ENCODE data around the gene DPY19L1.
"Not testable (repeated sequence)": the region's sequence is repeated elsewhere in the genome, so short reads cannot be mapped to it uniquely, and the experiment has no call there.

DNA sequence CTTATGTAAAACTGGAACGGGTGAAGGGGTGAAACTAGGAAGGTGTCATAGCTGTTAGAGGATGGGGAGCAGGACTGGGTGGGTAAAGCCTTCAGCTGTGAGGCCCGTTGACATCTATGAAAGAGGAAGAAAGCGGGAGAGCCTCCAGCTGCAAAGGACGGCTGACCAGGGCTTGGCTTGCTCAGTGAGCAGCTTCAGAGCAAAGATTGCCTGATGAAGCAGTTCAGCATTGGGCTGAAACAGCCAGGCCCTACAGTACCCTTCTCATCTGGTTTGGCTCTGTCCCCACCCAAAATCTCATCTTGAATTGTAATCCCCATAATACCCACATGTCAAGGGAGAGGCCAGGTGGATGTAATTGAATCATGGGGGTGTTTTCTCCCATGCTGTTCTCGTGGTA is 36.7 kb upstream of the DPY19L1 start:
- TF ChIP-seq POLR2A (IDR thresholded peaks at IDR 0.05; ENCODE audit: low read depth, low read length); EZH2 (IDR thresholded peaks at IDR 0.05; ENCODE audit: borderline replicate concordance, low read depth, low read length, severe bottlenecking); POLR2AphosphoS5 (IDR thresholded peaks at IDR 0.05; ENCODE audit: insufficient read depth, low read depth, low read length); JUN (IDR thresholded peaks at IDR 0.05; ENCODE audit: borderline replicate concordance, insufficient read depth, insufficient read length, low read depth): not testable (repeated sequence)
- TF ChIP-seq, protein P1, sequence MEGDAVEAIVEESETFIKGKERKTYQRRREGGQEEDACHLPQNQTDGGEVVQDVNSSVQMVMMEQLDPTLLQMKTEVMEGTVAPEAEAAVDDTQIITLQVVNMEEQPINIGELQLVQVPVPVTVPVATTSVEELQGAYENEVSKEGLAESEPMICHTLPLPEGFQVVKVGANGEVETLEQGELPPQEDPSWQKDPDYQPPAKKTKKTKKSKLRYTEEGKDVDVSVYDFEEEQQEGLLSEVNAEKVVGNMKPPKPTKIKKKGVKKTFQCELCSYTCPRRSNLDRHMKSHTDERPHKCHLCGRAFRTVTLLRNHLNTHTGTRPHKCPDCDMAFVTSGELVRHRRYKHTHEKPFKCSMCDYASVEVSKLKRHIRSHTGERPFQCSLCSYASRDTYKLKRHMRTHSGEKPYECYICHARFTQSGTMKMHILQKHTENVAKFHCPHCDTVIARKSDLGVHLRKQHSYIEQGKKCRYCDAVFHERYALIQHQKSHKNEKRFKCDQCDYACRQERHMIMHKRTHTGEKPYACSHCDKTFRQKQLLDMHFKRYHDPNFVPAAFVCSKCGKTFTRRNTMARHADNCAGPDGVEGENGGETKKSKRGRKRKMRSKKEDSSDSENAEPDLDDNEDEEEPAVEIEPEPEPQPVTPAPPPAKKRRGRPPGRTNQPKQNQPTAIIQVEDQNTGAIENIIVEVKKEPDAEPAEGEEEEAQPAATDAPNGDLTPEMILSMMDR (IDR thresholded peaks at IDR 0.05; ENCODE audit: extremely low read depth in 1 of 2, insufficient read depth in 1 of 2, low read depth in 1 of 2, low read length in 2 of 2) = not testable (repeated sequence)
- TF ChIP-seq, protein P2, sequence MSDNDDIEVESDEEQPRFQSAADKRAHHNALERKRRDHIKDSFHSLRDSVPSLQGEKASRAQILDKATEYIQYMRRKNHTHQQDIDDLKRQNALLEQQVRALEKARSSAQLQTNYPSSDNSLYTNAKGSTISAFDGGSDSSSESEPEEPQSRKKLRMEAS (IDR thresholded peaks at IDR 0.05; ENCODE audit: insufficient read depth, insufficient read length) = not testable (repeated sequence)
